H9 (cell line): Measurements from ENCODE around the gene IL1RAP. TPM values are rescaled to one million over a fixed set of nuclear protein-coding genes. Genes with fewer than 3 reads are reported as not detected.

Experiments used
- DNase-seq: peaks from one replicate; pipeline ENCODE4 v3.0.0-alpha.2; 2017
- H2AFZ ChIP-seq: one replicate; pipeline ENCODE4 v1.6.1; 2013; ENCODE audit warnings: mild to moderate bottlenecking, low read length, control low read depth, moderate library complexity
- H2AK5ac ChIP-seq: 2 replicates; pipeline ENCODE4 v1.6.1; 2013; ENCODE audit warnings: low read length, control low read depth, mixed read lengths; ENCODE audit not compliant: insufficient read length
- H2BK120ac ChIP-seq: one replicate; pipeline ENCODE4 v1.6.1; 2013; ENCODE audit warnings: low read depth, mild to moderate bottlenecking, low read length, control low read depth, inconsistent platforms; ENCODE audit not compliant: poor library complexity, severe bottlenecking
- H2BK12ac ChIP-seq: 2 replicates; pipeline ENCODE4 v1.6.1; 2013; ENCODE audit warnings: low read length, control low read depth, mixed read lengths, low read depth; ENCODE audit not compliant: insufficient read length
- H2BK15ac ChIP-seq: 2 replicates; pipeline ENCODE4 v1.6.1; 2013; ENCODE audit warnings: low read depth, low read length, control low read depth
- H2BK20ac ChIP-seq: one replicate; pipeline ENCODE4 v1.6.1; 2013; ENCODE audit warnings: low read depth, mild to moderate bottlenecking, low read length, control low read depth, inconsistent platforms; ENCODE audit not compliant: poor library complexity, severe bottlenecking
- H2BK5ac ChIP-seq: 2 replicates; pipeline ENCODE4 v1.6.1; 2013; ENCODE audit warnings: low read length, control low read depth, mixed read lengths; ENCODE audit not compliant: insufficient read length
- H3K14ac ChIP-seq: 2 replicates; pipeline ENCODE4 v1.6.1; 2013; ENCODE audit warnings: low read length, control low read depth; ENCODE audit not compliant: insufficient read depth
- H3K18ac ChIP-seq: 2 replicates; pipeline ENCODE4 v1.6.1; 2013; ENCODE audit warnings: low read depth, mild to moderate bottlenecking, mixed read lengths, low read length, control low read depth; ENCODE audit not compliant: insufficient read length
- H3K23ac ChIP-seq: 2 replicates; pipeline ENCODE4 v1.6.1; 2013; ENCODE audit warnings: low read length, control low read depth, mixed read lengths, low read depth; ENCODE audit not compliant: insufficient read length
- H3K23me2 ChIP-seq: 2 replicates; pipeline ENCODE4 v1.6.1; 2013; ENCODE audit warnings: low read depth, mild to moderate bottlenecking, mixed read lengths, low read length, control low read depth; ENCODE audit not compliant: insufficient read length, poor library complexity, severe bottlenecking
- H3K27ac ChIP-seq: 2 replicates; pipeline ENCODE4 v1.5.1; 2013; ENCODE audit warnings: low read length, control low read depth, mixed read lengths, low read depth; ENCODE audit not compliant: insufficient read length
- H3K27me3 ChIP-seq: 2 replicates; pipeline ENCODE4 v1.6.1; 2013; ENCODE audit warnings: low read length, control low read depth, inconsistent platforms; ENCODE audit not compliant: insufficient read depth
- H3K4ac ChIP-seq: 2 replicates; pipeline ENCODE4 v1.6.1; 2013; ENCODE audit warnings: low read depth, mild to moderate bottlenecking, control low read depth, inconsistent platforms, low read length, moderate library complexity
- H3K4me1 ChIP-seq: 2 replicates; pipeline ENCODE4 v1.6.1; 2013; ENCODE audit warnings: low read length, control low read depth, inconsistent platforms; ENCODE audit not compliant: insufficient read depth
- H3K4me2 ChIP-seq: 2 replicates; pipeline ENCODE4 v1.6.1; 2013; ENCODE audit warnings: low read length, control low read depth, mixed read lengths; ENCODE audit not compliant: insufficient read length, insufficient read depth
- H3K56ac ChIP-seq: 2 replicates; pipeline ENCODE4 v1.6.1; 2013; ENCODE audit warnings: low read depth, mild to moderate bottlenecking, mixed read lengths, low read length, control low read depth; ENCODE audit not compliant: insufficient read length
- H3K79me1 ChIP-seq: 2 replicates; pipeline ENCODE4 v1.6.1; 2013; ENCODE audit warnings: low read depth, mild to moderate bottlenecking, moderate library complexity, low read length, control low read depth, inconsistent platforms; ENCODE audit not compliant: insufficient read depth, poor library complexity, severe bottlenecking
- H3K79me2 ChIP-seq: 2 replicates; pipeline ENCODE4 v1.6.1; 2013; ENCODE audit warnings: low read length, control low read depth, inconsistent platforms; ENCODE audit not compliant: insufficient read depth
- H3K9ac ChIP-seq: 2 replicates; pipeline ENCODE4 v1.6.1; 2013; ENCODE audit warnings: low read length, control low read depth, mixed read lengths; ENCODE audit not compliant: insufficient read length; ENCODE audit errors: extremely low read depth
- H3K9me3 ChIP-seq: one replicate; pipeline ENCODE4 v1.6.1; 2013; ENCODE audit warnings: low read depth, low read length, inconsistent platforms; ENCODE audit not compliant: control insufficient read depth
- H3T11ph ChIP-seq: one replicate; pipeline ENCODE4 v1.6.1; 2013; ENCODE audit warnings: mild to moderate bottlenecking, low read length, control low read depth, inconsistent platforms
- H4K20me1 ChIP-seq: one replicate; pipeline ENCODE4 v1.6.1; 2013; ENCODE audit not compliant: control insufficient read depth, insufficient read length, insufficient read depth
- H4K5ac ChIP-seq: 2 replicates; pipeline ENCODE4 v1.6.1; 2013; ENCODE audit warnings: low read depth, mild to moderate bottlenecking, mixed read lengths, low read length, control low read depth; ENCODE audit not compliant: insufficient read length
- H4K8ac ChIP-seq: replicated peaks from 2 replicates; pipeline ENCODE4 v1.6.1; 2013; ENCODE audit warnings: low read length, control low read depth, mixed read lengths, low read depth; ENCODE audit not compliant: insufficient read length
- H4K91ac ChIP-seq: 2 replicates; pipeline ENCODE4 v1.6.1; 2013; ENCODE audit warnings: low read depth, mild to moderate bottlenecking, moderate library complexity, mixed read lengths, low read length, control low read depth; ENCODE audit not compliant: insufficient read length
- H3K27ac Mint-ChIP-seq, 3 experiments: 2 replicates in 2 of 3; 3 replicates in 1 of 3; pipeline ENCODE4 v1.8.0; 2020 to 2021; ENCODE audit warnings: mixed read lengths in 3 of 3, mild to moderate bottlenecking in 1 of 3, moderate library complexity in 1 of 3
- H3K27me3 Mint-ChIP-seq: 2 replicates; pipeline ENCODE4 v1.8.0; 2021; ENCODE audit warnings: low read depth, mild to moderate bottlenecking, moderate library complexity, mixed read lengths
- H3K36me3 Mint-ChIP-seq, 3 experiments: 2 replicates in 2 of 3; 3 replicates in 1 of 3; pipeline ENCODE4 v1.8.0; 2020 to 2021; ENCODE audit warnings: low read depth in 3 of 3, mixed read lengths in 3 of 3; ENCODE audit not compliant: insufficient read depth in 1 of 3
- H3K4me1 Mint-ChIP-seq, 2 experiments: 2 replicates each; pipeline ENCODE4 v1.8.0; 2020; ENCODE audit warnings: mixed read lengths in 2 of 2
- H3K4me3 Mint-ChIP-seq, 2 experiments: 2 replicates in 1 of 2; 3 replicates in 1 of 2; pipeline ENCODE4 v1.8.0; 2020 to 2021; ENCODE audit warnings: mild to moderate bottlenecking in 2 of 2, mixed read lengths in 2 of 2, moderate library complexity in 1 of 2
- H3K9me3 Mint-ChIP-seq, 2 experiments: 2 replicates in 1 of 2; 3 replicates in 1 of 2; pipeline ENCODE4 v1.8.0; 2020; ENCODE audit warnings: mild to moderate bottlenecking in 2 of 2, mixed read lengths in 2 of 2, moderate library complexity in 1 of 2
- WGBS: extraction: QIAGEN DNeasy Blood & Tissue Kit; methylation state at CpG from one replicate; pipeline ENCODE4 v1.1.7; 2013; ENCODE audit warnings: missing lambda C conversion rate, low lambda C conversion rate, mixed read lengths; ENCODE audit not compliant: insufficient read length; ENCODE audit errors: extremely low coverage; 5-methylcytosine and 5-hydroxymethylcytosine counted together
- total RNA-seq: library from RNA; stranded (reverse); gene quantifications from 2 replicates; pipeline ENCODE4 v1.2.1, GENCODE V29; 2021
- TF ChIP-seq, protein P1 (sequence below): fragments of 200-600 bp; sonication (generic); conservative IDR thresholded peaks from 3 replicates; pipeline ENCODE4 v1.8.0; 2021; ENCODE audit warnings: antibody characterized with exemption, mild to moderate bottlenecking

IL1RAP gene
- total RNA-seq, 1 experiment from 2014 or later = 4.6 TPM

DNA sequence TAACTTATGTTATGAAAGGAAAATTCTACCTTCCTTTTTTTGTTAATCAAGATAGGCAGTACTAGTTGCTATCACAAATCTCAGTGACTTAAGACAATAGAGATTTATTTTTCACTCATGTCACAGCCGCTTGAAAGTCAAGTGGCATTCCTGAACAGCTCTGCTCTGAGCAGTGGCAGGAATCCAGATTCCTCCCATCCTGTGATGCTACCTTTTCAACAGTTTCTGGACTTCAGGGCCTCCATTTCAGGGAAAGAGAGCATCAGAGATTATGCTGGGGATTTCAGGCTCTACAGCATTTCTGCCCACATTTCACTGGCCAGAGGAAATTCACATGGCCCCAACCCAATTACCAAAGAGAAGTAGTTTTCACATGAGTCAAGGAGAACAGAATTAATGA lies 83.4 kb downstream of the IL1RAP start:
- no peak overlapping the region for H2AK5ac ChIP-seq
- no peak overlapping the region for H2BK15ac ChIP-seq
- no peak overlapping the region for H3K4me2 ChIP-seq
- no peak overlapping the region for H2BK120ac ChIP-seq
- no peak overlapping the region for H2BK5ac ChIP-seq
- no peak overlapping the region for H2BK12ac ChIP-seq
- no peaks in the 10 kb centered on the region for H4K20me1 ChIP-seq
- peak overlapping the region in 1 of 3 experiments; percentile 62; a peak in 2 of 7 replicates for H3K27ac Mint-ChIP-seq
- H3K4me1 ChIP-seq = no peaks in the 10 kb centered on the region; the same call in 1 of the 2 replicates
- H3K4ac ChIP-seq = no peak overlapping the region
- H3K27me3 ChIP-seq = no peaks in the 10 kb centered on the region
- H4K8ac ChIP-seq = no peak overlapping the region
- no peak overlapping the region for H3K23ac ChIP-seq
- no peak overlapping the region for H3K14ac ChIP-seq
- H3K4me1 Mint-ChIP-seq = peaks cover 17% of the 10 kb centered on the region in 2 experiments
- H3K9ac ChIP-seq = no peak overlapping the region
- DNase-seq = no peak
- no peak overlapping the region for H2BK20ac ChIP-seq
- WGBS = no CpG with 5 or more reads among the region's 1 CpG
- no peaks in the 10 kb centered on the region for H3K23me2 ChIP-seq
- no peak overlapping the region for H3T11ph ChIP-seq
- no peaks in the 10 kb centered on the region for H3K79me1 ChIP-seq
- H3K18ac ChIP-seq = no peak overlapping the region
- H4K5ac ChIP-seq = no peak overlapping the region
- H4K91ac ChIP-seq = no peak overlapping the region
- TF ChIP-seq, protein P1, sequence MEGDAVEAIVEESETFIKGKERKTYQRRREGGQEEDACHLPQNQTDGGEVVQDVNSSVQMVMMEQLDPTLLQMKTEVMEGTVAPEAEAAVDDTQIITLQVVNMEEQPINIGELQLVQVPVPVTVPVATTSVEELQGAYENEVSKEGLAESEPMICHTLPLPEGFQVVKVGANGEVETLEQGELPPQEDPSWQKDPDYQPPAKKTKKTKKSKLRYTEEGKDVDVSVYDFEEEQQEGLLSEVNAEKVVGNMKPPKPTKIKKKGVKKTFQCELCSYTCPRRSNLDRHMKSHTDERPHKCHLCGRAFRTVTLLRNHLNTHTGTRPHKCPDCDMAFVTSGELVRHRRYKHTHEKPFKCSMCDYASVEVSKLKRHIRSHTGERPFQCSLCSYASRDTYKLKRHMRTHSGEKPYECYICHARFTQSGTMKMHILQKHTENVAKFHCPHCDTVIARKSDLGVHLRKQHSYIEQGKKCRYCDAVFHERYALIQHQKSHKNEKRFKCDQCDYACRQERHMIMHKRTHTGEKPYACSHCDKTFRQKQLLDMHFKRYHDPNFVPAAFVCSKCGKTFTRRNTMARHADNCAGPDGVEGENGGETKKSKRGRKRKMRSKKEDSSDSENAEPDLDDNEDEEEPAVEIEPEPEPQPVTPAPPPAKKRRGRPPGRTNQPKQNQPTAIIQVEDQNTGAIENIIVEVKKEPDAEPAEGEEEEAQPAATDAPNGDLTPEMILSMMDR = no peak
- H3K56ac ChIP-seq = no peak overlapping the region
- no peaks in the 10 kb centered on the region for H3K27me3 Mint-ChIP-seq
- H2AFZ ChIP-seq = no peak overlapping the region
- H3K9me3 Mint-ChIP-seq = no peaks in the 10 kb centered on the region
- no peaks in the 10 kb centered on the region; a peak in 1 of 7 replicates for H3K36me3 Mint-ChIP-seq
- no peaks in the 10 kb centered on the region for H3K9me3 ChIP-seq
- H3K27ac ChIP-seq = no peak overlapping the region
- no peak overlapping the region for H3K4me3 Mint-ChIP-seq
- H3K79me2 ChIP-seq = no peaks in the 10 kb centered on the region
